Adipose tissue (tissue), 3 donors: ENCODE data around the gene PROX1. TPM values are rescaled to one million over a fixed set of nuclear protein-coding genes. Genes with fewer than 3 reads are reported as not detected.

Experiments used
- H3K27ac ChIP-seq: one replicate; pipeline ENCODE4 v1.5.1; 2013; ENCODE audit warnings: low read depth, low read length
- WGBS, 3 donors: extraction: QIAGEN DNeasy Blood & Tissue Kit; methylation state at CpG; one replicate each; pipeline ENCODE4 v1.1.7; 2013; 5-methylcytosine and 5-hydroxymethylcytosine counted together
- polyA plus RNA-seq, 3 donors: library from polyadenylated mRNA; stranded (reverse); fragments of 200-250 nt; gene quantifications; one replicate each; pipeline ENCODE4 v1.2.3, GENCODE V29; 2013
- donor health status: healthy with polysubstance abuse.
- donor health status: Bipolar disorder and iron deficiency.
- donor health status: healthy.

PROX1 gene
- polyA plus RNA-seq, 3 donors, result 0.49 to 3.6 (median 2.6) TPM

DNA sequence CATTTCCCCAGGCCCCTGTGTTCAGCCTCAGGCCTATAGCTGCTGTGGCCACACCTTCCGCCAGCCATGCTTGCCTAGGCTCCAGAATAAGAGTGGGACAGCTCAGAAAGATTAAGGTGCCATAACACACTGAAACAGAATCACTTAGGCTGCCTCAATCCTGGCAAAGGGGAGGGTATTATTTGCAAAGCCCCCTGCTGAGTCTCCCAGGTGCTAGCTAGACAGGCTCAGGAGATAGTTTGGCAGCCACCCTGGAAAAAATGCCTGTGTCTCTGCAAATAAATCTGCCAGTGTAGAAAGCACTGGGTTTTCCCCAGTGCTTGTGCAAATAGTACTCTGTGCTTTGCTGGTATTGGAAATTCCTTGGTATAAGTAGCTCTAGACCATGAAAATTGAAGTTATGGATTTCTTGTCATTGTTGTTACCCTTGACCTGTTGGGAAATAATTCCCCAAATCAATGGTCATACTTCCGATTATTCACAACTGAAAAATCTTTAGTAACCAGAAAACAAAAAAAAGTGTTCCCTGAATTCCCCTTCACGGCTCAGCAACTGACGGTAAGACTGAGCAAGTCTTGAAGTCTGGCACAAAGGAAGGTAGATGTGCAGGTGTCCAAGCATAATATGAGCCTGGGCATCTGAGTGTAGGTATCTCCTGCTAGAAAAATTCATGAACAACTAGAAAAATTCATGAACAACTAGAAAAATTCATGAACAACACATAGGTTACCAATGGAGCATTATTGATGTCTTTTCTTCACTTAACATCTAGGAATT is 56.9 kb downstream of the PROX1 start:
- 68 to 90% (median 89%) methylated on average over 4 of the region's 4 CpGs for WGBS, 3 donors
- H3K27ac ChIP-seq, result no peak overlapping the region

DNA sequence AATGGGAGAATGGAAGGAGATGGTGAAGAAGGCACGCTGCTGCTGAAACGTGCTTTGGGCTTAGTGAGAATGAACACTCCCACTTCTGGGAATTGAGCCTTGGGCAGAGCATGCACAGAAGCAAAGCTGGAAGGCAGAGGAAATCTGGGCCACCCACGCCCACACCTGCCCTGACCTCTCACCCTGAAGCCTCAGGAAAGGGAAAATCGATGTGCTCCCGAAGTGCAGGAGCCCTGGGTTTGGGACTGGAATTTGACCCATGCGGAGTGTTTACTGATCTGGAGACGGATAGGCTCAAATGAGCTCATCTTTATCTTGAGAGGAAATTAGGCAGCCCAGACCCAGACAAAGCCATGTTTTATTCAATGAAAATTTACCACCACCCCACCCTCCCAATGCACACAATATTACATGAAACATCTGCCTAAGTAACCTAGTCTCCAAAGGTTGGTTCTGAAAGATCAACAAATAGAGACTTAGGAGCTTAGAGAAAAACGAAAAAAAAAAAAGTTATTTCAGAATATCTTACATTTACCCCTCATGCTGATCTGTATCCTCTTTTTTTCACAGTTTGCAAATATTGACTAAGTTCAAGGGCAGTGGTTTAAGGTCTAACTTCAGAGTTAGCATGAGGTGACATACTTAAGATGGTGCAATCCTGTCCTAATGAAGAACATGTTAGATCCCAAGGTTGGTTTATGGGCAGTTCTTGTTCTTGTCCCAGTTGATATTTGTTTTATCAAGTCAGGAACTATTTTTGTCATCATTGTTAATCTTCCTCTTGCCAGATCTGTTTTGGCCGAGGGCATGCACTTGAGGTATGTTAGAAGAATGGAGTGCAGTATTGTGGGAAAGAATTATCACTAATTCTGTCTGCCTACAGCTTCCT is 63.0 kb downstream of the PROX1 start:
- 31 to 39% (median 35%) methylated on average over 9 of the region's 9 CpGs for WGBS, 3 donors
- no peak overlapping the region for H3K27ac ChIP-seq

DNA sequence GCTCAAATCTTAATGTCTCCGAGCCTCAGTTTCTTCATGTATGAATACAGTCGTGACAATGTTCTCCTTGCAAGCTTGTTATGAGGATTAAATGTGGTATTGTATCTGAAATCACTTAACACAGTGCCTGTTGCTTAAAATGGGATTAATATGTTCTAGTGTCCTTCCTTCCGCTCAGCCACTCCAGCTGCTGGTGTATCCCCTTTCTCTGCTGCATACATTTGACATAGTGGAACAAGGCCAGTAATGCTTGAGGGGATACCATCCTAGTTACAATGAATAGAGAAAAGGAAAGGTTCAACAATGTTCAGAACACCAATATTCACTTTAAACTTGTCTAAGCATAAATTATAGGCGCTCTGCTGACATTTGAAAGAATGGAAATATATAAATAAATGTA is 64.0 kb downstream of the PROX1 start:
- H3K27ac ChIP-seq, result no peak overlapping the region
- WGBS, 3 donors, result 87 to 95% (median 95%) methylated on average over 4 of the region's 4 CpGs

DNA sequence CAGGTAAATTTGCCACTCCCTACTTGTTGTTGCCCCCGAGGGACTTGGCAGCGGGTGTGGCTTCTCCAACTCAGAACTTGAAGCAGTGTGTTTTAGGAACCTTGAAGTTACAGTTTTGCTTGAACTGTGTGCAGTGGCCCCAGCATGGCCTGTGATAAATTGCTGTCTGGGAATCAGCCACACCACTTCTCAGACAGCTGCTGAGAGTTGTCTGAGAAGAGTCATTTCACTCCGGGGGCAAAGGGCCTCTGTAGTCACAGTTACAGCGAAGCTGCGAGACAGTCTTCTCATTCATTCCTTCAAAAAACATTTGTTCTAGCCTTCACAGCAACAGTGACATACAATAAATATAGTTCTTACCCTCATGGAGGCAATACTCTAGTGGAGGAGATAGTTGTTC is 70.3 kb downstream of the PROX1 start:
- H3K27ac ChIP-seq, result no peak overlapping the region
- WGBS, 3 donors, result 77 to 83% (median 79%) methylated on average over 5 of the region's 5 CpGs

DNA sequence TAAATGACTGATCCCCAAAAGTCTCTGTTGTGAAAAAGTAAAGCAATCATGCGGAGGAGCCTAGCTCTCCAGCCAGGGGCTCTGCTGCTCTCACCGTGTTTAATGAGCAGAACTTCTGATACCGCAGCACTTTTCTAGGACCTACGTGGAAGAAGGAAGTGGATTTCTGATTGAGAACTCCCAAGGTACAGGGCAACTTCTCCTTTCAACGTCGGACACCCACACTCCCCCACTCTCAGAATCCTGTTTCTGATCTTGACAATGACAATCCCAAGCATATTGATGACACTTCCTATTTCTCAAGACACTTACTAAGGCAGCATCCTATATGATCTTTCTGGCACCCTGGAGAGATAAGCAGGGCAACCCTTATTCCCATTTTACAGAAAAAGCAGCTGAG is 78.4 kb downstream of the PROX1 start:
- 57 to 76% (median 60%) methylated on average over 6 of the region's 6 CpGs for WGBS, 3 donors
- H3K27ac ChIP-seq, result no peak overlapping the region

DNA sequence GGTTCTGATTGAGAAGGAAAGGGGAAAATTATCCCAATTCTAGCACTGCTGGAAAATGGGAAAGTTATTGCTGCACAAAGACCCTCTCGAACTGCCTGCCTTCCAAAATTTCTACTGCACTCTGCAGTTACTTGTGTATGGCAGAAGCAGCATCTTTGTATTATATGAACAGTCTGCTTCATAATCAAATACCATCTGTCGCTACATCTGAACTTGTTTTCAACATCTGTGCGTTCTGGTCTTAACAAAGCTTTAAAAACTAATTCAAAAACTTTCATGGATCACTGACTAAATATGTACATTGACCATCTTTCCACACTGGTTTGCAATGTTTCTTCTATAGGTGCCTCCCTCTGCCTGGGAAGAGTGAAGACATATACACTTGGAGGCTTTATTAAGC is 79.2 kb downstream of the PROX1 start:
- no peak overlapping the region for H3K27ac ChIP-seq
- 84 to 96% (median 87%) methylated on average over 3 of the region's 3 CpGs for WGBS, 3 donors

GRCh38 chr1:214067397-214067796 is 79.6 kb downstream of the PROX1 start:
- WGBS, 3 donors, result 75 to 84% (median 79%) methylated on average over 7 of the region's 7 CpGs
- H3K27ac ChIP-seq, result no peak overlapping the region

DNA sequence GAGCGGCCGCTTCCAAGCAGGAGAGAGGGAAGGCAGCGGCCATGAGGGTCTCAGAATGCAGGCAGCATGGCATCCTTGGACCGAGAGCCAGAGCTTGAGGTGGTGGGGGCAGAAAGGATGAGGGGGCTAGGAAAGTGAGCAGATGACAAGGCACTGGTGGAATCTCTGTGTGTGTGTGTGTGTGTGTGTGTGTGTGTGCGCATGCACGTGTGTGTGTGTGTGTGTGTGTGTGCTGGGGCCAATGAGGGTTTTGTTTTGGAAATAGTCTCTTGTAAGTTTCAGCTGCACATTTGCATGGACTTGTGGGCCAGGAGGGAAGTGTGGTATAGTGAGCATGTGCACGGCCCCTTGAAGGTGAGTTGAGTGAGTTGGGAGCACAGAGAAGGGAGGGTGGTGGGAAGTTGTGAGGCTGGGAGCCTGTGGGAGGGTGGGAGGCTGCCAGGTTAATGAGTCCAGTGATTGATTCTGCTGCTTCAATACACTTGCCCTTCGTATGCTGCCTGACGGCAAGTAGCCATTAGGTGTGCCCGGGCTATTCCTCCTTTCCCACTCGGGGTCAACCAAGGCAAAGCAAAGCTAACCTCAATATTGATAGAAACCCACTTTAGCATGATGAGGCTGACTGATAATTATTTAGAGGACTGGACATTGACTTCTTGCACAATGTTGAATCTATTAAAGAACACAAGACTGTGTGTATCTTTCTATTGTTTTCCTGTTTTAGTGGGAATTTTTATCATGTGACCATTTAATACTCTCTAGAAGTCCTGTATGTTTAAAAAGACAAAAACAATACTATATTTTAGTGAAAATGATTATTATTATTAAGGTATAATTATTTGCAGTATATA is 80.3 kb downstream of the PROX1 start:
- no peak overlapping the region for H3K27ac ChIP-seq
- 76 to 80% (median 77%) methylated on average over 11 of the region's 11 CpGs for WGBS, 3 donors

GRCh38 chr1:214068979-214069378 is 81.2 kb downstream of the PROX1 start:
- H3K27ac ChIP-seq, result no peak overlapping the region
- 39 to 76% (median 41%) methylated on average over 1 of the region's 1 CpG for WGBS, 3 donors

DNA sequence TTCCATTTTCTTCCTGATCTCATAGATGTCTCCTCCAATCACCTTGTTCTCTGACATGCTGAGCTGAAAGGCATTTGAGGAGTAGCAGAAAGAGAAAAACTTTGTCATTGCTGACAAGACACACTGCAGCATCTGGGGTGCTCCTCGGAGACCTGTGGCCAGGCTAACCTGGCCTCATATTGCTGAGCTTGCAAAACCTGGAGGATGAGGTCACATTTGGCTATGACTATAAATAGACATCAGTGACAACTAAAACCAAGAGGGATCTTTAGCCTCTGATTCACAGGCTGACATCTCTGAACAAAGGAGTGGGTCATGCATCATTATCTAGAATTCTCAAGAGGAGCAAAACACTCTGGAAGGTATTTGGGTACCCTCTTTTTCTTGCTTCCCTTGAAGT is 83.7 kb downstream of the PROX1 start:
- WGBS, 3 donors, result 77 to 89% (median 87%) methylated on average over 1 of the region's 1 CpG
- H3K27ac ChIP-seq, result no peak overlapping the region

GRCh38 chr1:214072426-214073157 is 84.8 kb downstream of the PROX1 start:
- H3K27ac ChIP-seq, result no peak overlapping the region
- WGBS, 3 donors, result 59 to 61% (median 59%) methylated on average over 10 of the region's 10 CpGs

- WGBS, 3 donors, result 42 to 75% (median 58%) methylated on average over 1 of the region's 1 CpG
- no peak overlapping the region for H3K27ac ChIP-seq
Observed at GRCh38 chr1:214074477-214074876, 86.7 kb downstream of the PROX1 start.

DNA sequence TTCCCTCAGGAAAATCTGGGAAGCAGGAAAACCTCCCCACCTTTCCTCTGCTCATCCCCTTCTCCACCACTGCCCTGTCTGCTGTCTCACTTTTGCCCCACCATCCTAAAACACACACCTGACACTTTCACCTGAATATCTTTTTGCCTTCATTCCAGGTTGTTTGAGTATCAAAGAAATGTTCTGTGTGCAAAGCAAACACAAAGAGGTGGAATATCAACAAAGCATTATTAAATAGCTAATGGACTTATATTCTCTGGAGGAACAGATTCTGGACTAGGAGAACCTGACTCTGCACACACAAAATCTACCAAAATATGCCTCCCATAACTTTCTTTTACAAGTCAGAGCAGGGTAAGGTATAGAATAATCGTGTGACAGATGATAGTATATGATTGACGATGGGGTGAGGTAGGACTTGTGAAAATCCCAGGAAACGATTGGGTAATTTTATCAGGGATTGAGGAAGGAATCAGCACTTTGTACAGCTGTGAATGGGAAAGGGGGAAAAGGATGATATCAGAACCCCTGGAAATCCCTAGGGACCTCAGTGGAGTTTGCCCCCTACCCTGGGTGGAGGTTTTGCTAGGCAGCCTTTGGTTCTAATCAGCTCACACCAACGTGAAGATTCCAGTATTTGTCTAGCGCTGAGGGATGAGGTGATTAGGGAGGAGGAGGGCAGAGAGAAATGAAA is 87.7 kb downstream of the PROX1 start:
- no peak overlapping the region for H3K27ac ChIP-seq
- 40 to 73% (median 61%) methylated on average over 5 of the region's 5 CpGs for WGBS, 3 donors

- H3K27ac ChIP-seq, result no peak overlapping the region
- 51 to 74% (median 59%) methylated on average over 16 of the region's 16 CpGs for WGBS, 3 donors
Observed at GRCh38 chr1:214075999-214076707, 88.4 kb downstream of the PROX1 start.

DNA sequence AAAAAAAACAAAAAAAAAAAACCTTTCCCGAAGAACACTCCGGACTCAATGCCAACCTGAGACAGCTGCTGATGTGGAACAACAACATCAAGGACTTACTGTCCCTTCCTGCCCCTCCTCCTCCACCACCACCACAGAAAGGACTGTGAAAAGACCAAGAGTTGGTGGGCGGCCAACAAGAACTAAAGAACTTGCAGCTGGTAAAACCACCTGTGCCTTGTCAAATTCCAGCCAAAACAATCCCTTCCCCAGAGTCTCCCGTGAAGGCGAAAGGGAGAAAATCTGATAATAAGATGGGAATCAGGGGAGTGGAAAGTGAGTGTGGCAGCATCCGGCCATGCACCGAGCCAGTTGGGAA is 88.9 kb downstream of the PROX1 start:
- 52 to 67% (median 66%) methylated on average over 7 of the region's 7 CpGs for WGBS, 3 donors
- no peak overlapping the region for H3K27ac ChIP-seq

- no peak overlapping the region for H3K27ac ChIP-seq
Observed at GRCh38 chr1:214078950-214079349, 91.2 kb downstream of the PROX1 start.

GRCh38 chr1:214085325-214085724 is 97.6 kb downstream of the PROX1 start:
- no peak overlapping the region for H3K27ac ChIP-seq
- WGBS, 3 donors, result 80 to 88% (median 80%) methylated on average over 2 of the region's 2 CpGs

More at GRCh38 chr1:214078950-214079349, 91.2 kb downstream of the PROX1 start:
- 72 to 90% (median 76%) methylated on average over 3 of the region's 3 CpGs for WGBS, 3 donors
